Measurements from ENCODE around the gene CHORDC1.
"Not testable (repeated sequence)": the region's sequence is repeated elsewhere in the genome, so short reads cannot be mapped to it uniquely, and the experiment has no call there.

CHORDC1 gene

GRCh38 chr11:90171359-90171758, 51.5 kb downstream of the CHORDC1 start:
- no peaks in the 10 kb centered on the region for H3K27me3 ChIP-seq (ENCODE audit: insufficient read depth, poor library complexity, severe bottlenecking)
- no peak for DNase-seq (ENCODE audit: low read depth in 1 of 2, low spot score in 1 of 2)
- no peak overlapping the region for H3K4me3 ChIP-seq (replicated peaks; ENCODE audit: insufficient read depth, low read length)
- H3K27ac ChIP-seq (replicated peaks), result no peak overlapping the region
- TF ChIP-seq, protein P1, sequence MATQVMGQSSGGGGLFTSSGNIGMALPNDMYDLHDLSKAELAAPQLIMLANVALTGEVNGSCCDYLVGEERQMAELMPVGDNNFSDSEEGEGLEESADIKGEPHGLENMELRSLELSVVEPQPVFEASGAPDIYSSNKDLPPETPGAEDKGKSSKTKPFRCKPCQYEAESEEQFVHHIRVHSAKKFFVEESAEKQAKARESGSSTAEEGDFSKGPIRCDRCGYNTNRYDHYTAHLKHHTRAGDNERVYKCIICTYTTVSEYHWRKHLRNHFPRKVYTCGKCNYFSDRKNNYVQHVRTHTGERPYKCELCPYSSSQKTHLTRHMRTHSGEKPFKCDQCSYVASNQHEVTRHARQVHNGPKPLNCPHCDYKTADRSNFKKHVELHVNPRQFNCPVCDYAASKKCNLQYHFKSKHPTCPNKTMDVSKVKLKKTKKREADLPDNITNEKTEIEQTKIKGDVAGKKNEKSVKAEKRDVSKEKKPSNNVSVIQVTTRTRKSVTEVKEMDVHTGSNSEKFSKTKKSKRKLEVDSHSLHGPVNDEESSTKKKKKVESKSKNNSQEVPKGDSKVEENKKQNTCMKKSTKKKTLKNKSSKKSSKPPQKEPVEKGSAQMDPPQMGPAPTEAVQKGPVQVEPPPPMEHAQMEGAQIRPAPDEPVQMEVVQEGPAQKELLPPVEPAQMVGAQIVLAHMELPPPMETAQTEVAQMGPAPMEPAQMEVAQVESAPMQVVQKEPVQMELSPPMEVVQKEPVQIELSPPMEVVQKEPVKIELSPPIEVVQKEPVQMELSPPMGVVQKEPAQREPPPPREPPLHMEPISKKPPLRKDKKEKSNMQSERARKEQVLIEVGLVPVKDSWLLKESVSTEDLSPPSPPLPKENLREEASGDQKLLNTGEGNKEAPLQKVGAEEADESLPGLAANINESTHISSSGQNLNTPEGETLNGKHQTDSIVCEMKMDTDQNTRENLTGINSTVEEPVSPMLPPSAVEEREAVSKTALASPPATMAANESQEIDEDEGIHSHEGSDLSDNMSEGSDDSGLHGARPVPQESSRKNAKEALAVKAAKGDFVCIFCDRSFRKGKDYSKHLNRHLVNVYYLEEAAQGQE (IDR thresholded peaks at IDR 0.05; ENCODE audit: insufficient replicate concordance, low read depth), result no peak
- TF ChIP-seq GABPA (IDR thresholded peaks at IDR 0.05; ENCODE audit: low read depth) (no peak), POLR2AphosphoS5 (IDR thresholded peaks at IDR 0.05; ENCODE audit: low read depth) (no peak), SPI1 (IDR thresholded peaks at IDR 0.05; ENCODE audit: borderline replicate concordance, low read depth) (no peak)
- TF ChIP-seq, protein P2, sequence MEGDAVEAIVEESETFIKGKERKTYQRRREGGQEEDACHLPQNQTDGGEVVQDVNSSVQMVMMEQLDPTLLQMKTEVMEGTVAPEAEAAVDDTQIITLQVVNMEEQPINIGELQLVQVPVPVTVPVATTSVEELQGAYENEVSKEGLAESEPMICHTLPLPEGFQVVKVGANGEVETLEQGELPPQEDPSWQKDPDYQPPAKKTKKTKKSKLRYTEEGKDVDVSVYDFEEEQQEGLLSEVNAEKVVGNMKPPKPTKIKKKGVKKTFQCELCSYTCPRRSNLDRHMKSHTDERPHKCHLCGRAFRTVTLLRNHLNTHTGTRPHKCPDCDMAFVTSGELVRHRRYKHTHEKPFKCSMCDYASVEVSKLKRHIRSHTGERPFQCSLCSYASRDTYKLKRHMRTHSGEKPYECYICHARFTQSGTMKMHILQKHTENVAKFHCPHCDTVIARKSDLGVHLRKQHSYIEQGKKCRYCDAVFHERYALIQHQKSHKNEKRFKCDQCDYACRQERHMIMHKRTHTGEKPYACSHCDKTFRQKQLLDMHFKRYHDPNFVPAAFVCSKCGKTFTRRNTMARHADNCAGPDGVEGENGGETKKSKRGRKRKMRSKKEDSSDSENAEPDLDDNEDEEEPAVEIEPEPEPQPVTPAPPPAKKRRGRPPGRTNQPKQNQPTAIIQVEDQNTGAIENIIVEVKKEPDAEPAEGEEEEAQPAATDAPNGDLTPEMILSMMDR (IDR thresholded peaks at IDR 0.05; ENCODE audit: insufficient read depth, low read length), result no peak

- TF ChIP-seq POLR2AphosphoS5 (IDR thresholded peaks at IDR 0.05; ENCODE audit: low read depth) (no peak), SPI1 (IDR thresholded peaks at IDR 0.05; ENCODE audit: borderline replicate concordance, low read depth) (no peak), GABPA (IDR thresholded peaks at IDR 0.05; ENCODE audit: low read depth) (no peak)
- TF ChIP-seq, protein P2 (IDR thresholded peaks at IDR 0.05; ENCODE audit: insufficient read depth, low read length), result no peak
- TF ChIP-seq, protein P1 (IDR thresholded peaks at IDR 0.05; ENCODE audit: insufficient replicate concordance, low read depth), result no peak
- H3K27ac ChIP-seq (replicated peaks), result no peak overlapping the region
- no peak overlapping the region for H3K4me3 ChIP-seq (replicated peaks; ENCODE audit: insufficient read depth, low read length)
- DNase-seq (ENCODE audit: low read depth in 1 of 2, low spot score in 1 of 2), result no peak
- H3K27me3 ChIP-seq (ENCODE audit: insufficient read depth, poor library complexity, severe bottlenecking), result no peaks in the 10 kb centered on the region
Measured at GRCh38 chr11:90168571-90168970, 54.3 kb downstream of the CHORDC1 start.

- not testable (repeated sequence) for H3K4me3 ChIP-seq (replicated peaks; ENCODE audit: insufficient read depth, low read length); DNase-seq (ENCODE audit: low read depth in 1 of 2, low spot score in 1 of 2)
Measured at GRCh38 chr11:90167704-90168103, 55.1 kb downstream of the CHORDC1 start.

DNA sequence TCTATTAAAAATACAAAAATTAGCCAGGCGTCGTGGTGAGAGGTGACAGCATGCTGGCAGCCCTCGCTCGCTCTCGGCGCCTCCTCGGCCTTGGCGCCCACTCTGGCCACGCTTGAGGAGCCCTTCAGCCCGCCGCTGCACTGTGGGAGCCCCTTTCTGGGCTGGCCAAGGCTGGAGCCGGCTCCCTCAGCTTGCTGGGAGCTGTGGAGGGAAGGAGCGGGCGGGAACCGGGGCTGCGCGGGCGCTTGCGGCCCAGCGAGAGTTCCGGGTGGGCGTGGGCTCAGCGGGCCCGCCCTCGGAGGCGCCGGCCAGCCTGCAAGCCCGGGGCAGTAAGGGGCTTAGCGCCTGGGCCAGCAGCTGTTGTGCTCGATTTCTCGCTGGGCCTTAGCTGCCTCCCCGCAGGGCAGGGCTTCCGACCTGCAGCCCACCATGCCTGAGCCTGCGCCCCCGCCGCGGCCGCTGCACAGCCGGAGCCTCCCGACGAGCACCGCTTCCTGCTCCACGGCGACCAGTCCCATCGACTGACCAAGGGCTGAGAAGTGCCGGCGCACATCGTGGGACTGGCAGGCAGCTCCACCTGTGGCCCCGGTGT, 55.8 kb downstream of the CHORDC1 start:
- not testable (repeated sequence) for H3K4me3 ChIP-seq (replicated peaks; ENCODE audit: insufficient read depth, low read length); H3K27ac ChIP-seq (replicated peaks); H3K27me3 ChIP-seq (ENCODE audit: insufficient read depth, poor library complexity, severe bottlenecking); DNase-seq (ENCODE audit: low read depth in 1 of 2, low spot score in 1 of 2)

More at GRCh38 chr11:90167704-90168103, 55.1 kb downstream of the CHORDC1 start:
- not testable (repeated sequence) for H3K27me3 ChIP-seq (ENCODE audit: insufficient read depth, poor library complexity, severe bottlenecking); H3K27ac ChIP-seq (replicated peaks)

All from HL-60 (cell line).